HEK293T (cell line): ENCODE measurements around the gene HOXC4.
"Not testable (repeated sequence)": the region's sequence is repeated elsewhere in the genome, so short reads cannot be mapped to it uniquely, and the experiment has no call there.

Experiments
- BHLHE40 ChIP-seq: fragments of 450-650 bp; IDR thresholded peaks from 2 replicates; pipeline ENCODE4 v1.6.1; 2016; ENCODE audit warnings: mild to moderate bottlenecking, moderate library complexity, borderline replicate concordance
- ELF4 ChIP-seq: fragments of 450-650 bp; IDR thresholded peaks from 2 replicates; pipeline ENCODE4 v1.6.1; 2017; ENCODE audit warnings: antibody characterized with exemption
- FOXM1 ChIP-seq: fragments of 450-650 bp; IDR thresholded peaks from 2 replicates; pipeline ENCODE4 v1.6.1; 2017; ENCODE audit warnings: mild to moderate bottlenecking, borderline replicate concordance
- PKNOX1 ChIP-seq: fragments of 450-650 bp; IDR thresholded peaks from 2 replicates; pipeline ENCODE4 v1.6.1; 2016
- SP1 ChIP-seq: fragments of 450-650 bp; IDR thresholded peaks from 2 replicates; pipeline ENCODE4 v1.6.1; 2017
- TARDBP ChIP-seq: fragments of 450-650 bp; IDR thresholded peaks from 2 replicates; pipeline ENCODE4 v1.6.1; 2016

- TF ChIP-seq TARDBP, ELF4, FOXM1, SP1, BHLHE40, PKNOX1: not testable (repeated sequence)
These were observed 47.0 kb downstream of the HOXC4 start for GRCh38 chr12:54100588-54100987.
